Activated CD8-positive, alpha-beta T cell treated with anti-CD3 and anti-CD28 coated beads for 36 hours (primary cell): ENCODE measurements around the gene UNKL. TPM values are rescaled to one million over a fixed set of nuclear protein-coding genes. Genes with fewer than 3 reads are reported as not detected.

Source experiments
- ATAC-seq: fragments of 200-7000 bp; cut with Tn5 transposase; one replicate; pipeline ENCODE4 v1.10.0; 2021; ENCODE audit warnings: mild to moderate bottlenecking, moderate library complexity
- CTCF ChIA-PET: fragments of 350-600 bp; sonication (Branson Sonifier 250); formaldehyde crosslinking; loops from one replicate; lab custom pipeline; 2021; ENCODE audit warnings: antibody characterized with exemption; lab: Charles Lee
- POLR2A ChIA-PET: fragments of 350-600 bp; sonication (Branson Sonifier 250); formaldehyde crosslinking; loops from one replicate; lab custom pipeline; 2021; ENCODE audit warnings: antibody characterized with exemption; lab: Charles Lee
- DNase-seq: peaks from one replicate; pipeline ENCODE4 v3.0.0-alpha.2; 2020
- H3K27ac Mint-ChIP-seq: one replicate; pipeline ENCODE4 v1.8.0; 2021; ENCODE audit warnings: mild to moderate bottlenecking, mixed read lengths
- H3K27me3 Mint-ChIP-seq: one replicate; pipeline ENCODE4 v1.8.0; 2021; ENCODE audit warnings: mixed read lengths
- H3K36me3 Mint-ChIP-seq: one replicate; pipeline ENCODE4 v1.8.0; 2021; ENCODE audit warnings: low read depth, mixed read lengths
- H3K4me1 Mint-ChIP-seq: one replicate; pipeline ENCODE4 v1.8.0; 2021; ENCODE audit warnings: low read depth, mixed read lengths
- H3K4me3 Mint-ChIP-seq: one replicate; pipeline ENCODE4 v1.8.0; 2021; ENCODE audit warnings: mild to moderate bottlenecking, moderate library complexity, mixed read lengths
- H3K9me3 Mint-ChIP-seq: one replicate; pipeline ENCODE4 v1.8.0; 2021; ENCODE audit warnings: mixed read lengths
- CTCF ChIP-seq: fragments of 200-600 bp; IDR thresholded peaks from one replicate; pipeline ENCODE4 v1.8.0; 2022; ENCODE audit warnings: antibody characterized with exemption, mild to moderate bottlenecking
- intact Hi-C: fragments of 100-400 bp; cut with micrococcal nuclease; formaldehyde crosslinking; loops from one replicate; pipeline ENCODE4 v1.10.0; 2022
- total RNA-seq, 2 experiments: library from RNA; stranded (reverse); gene quantifications; one replicate each; pipeline ENCODE4 v1.2.3, GENCODE V29; 2021

The UNKL gene
- total RNA-seq, 2 experiments from 2014 or later: 32.4 to 38.1 TPM

GRCh38 chr16:1413684-1414531, 596 bp downstream of the UNKL start:
- POLR2A ChIA-PET: no interaction called here
- peak; percentile 81 for DNase-seq
- intact Hi-C loops: no loop called here
- Mint-ChIP-seq H3K9me3 (no peaks in the 10 kb centered on the region), H3K4me1 (peaks cover 29% of the 10 kb centered on the region), H3K27me3 (no peaks in the 10 kb centered on the region), H3K36me3 (peaks cover 7% of the 10 kb centered on the region), H3K4me3 (peak overlapping the region; percentile 83), H3K27ac (peak overlapping the region; percentile 85)
- peak; percentile 70 for ATAC-seq
- peak; percentile 93 for TF ChIP-seq CTCF
- CTCF ChIA-PET: interaction anchor here (1.3 to 1.5 kb wide), 2 partner anchors 34 to 50 kb away, joined by 3 to 6 read pairs; no protein-coding TSS in a partner anchor

GRCh38 chr16:1412847-1413246, 1.7 kb downstream of the UNKL start:
- Mint-ChIP-seq H3K36me3 (peaks cover 3% of the 10 kb centered on the region), H3K9me3 (no peaks in the 10 kb centered on the region), H3K4me3 (peak overlapping the region; percentile 29), H3K4me1 (peaks cover 22% of the 10 kb centered on the region), H3K27ac (no peak overlapping the region), H3K27me3 (no peaks in the 10 kb centered on the region)
- ChIA-PET CTCF (interaction anchor here (0.9 to 1.5 kb wide), 4 partner anchors 47 to 112 kb away, joined by 3 to 6 read pairs (median 3); no protein-coding TSS in a partner anchor), POLR2A (interaction anchor here (2.4 kb wide), 1 partner anchor 8 kb away, joined by 7 read pairs; the partner anchor contains the start of gene UQCC4)
- intact Hi-C loops: no loop called here
- no peak for TF ChIP-seq CTCF
- no peak for DNase-seq
- ATAC-seq: no peak

GRCh38 chr16:1408171-1408837, 6.2 kb downstream of the UNKL start:
- ChIA-PET CTCF (interaction anchor here (1.2 to 1.8 kb wide), 3 partner anchors 43 to 48 kb away, joined by 3 to 6 read pairs (median 5); no protein-coding TSS in a partner anchor), POLR2A (interaction anchor here (0.7 to 1.8 kb wide), 4 partner anchors 13 to 242 kb away, joined by 3 to 8 read pairs (median 4); partner anchors contain the start of genes UBE2I and UQCC4)
- ATAC-seq (peak; percentile 96), DNase-seq (peak; percentile 95)
- H3K36me3 Mint-ChIP-seq: no peaks in the 10 kb centered on the region
- peak overlapping the region; percentile 73 for H3K4me3 Mint-ChIP-seq
- TF ChIP-seq CTCF: no peak
- no peaks in the 10 kb centered on the region for H3K9me3 Mint-ChIP-seq
- H3K27me3 Mint-ChIP-seq: no peaks in the 10 kb centered on the region
- peaks cover 15% of the 10 kb centered on the region for H3K4me1 Mint-ChIP-seq
- no peak overlapping the region for H3K27ac Mint-ChIP-seq
- intact Hi-C loops: no loop called here

- intact Hi-C loops: no loop called here
- Mint-ChIP-seq H3K36me3 (no peaks in the 10 kb centered on the region), H3K27ac (peak overlapping the region; percentile 34)
Measured at GRCh38 chr16:1407753-1408152, 6.8 kb downstream of the UNKL start.

More at GRCh38 chr16:1407753-1408152, 6.8 kb downstream of the UNKL start:
- Mint-ChIP-seq H3K4me1 (peaks cover 14% of the 10 kb centered on the region), H3K4me3 (peak overlapping the region; percentile 73), H3K27me3 (no peaks in the 10 kb centered on the region), H3K9me3 (no peaks in the 10 kb centered on the region)
- POLR2A ChIA-PET: interaction anchor here (0.7 to 1.8 kb wide), 3 partner anchors 13 to 99 kb away, joined by 3 to 8 read pairs (median 4); partner anchors contain the start of genes UBE2I and UQCC4
- DNase-seq (no peak), ATAC-seq (no peak)
- no peak for TF ChIP-seq CTCF
- CTCF ChIA-PET: interaction anchor here (1.2 to 1.8 kb wide), 3 partner anchors 43 to 47 kb away, joined by 3 to 6 read pairs (median 5); no protein-coding TSS in a partner anchor
